ENCODE results near the gene CCDC150.

DNA sequence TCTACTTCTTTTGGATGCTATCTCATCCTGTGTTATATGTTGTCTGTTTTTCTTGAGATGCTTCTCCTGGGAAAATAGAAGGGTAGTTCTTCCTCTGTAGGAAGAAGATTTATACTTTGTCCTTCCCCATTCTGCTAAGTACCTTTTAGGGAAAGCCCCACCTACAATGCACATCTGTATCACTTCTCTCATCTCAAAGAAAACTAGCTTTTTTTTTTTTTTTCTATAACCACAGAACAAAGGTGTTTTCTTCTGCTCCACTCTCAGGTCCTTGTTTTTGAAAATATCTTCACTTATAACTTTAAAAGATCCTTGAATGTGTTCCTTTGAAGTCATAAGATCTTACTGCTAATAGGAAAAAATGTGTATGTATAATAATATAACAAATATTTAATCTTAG, 30.8 kb downstream of the CCDC150 start:
- TF ChIP-seq, protein P1, sequence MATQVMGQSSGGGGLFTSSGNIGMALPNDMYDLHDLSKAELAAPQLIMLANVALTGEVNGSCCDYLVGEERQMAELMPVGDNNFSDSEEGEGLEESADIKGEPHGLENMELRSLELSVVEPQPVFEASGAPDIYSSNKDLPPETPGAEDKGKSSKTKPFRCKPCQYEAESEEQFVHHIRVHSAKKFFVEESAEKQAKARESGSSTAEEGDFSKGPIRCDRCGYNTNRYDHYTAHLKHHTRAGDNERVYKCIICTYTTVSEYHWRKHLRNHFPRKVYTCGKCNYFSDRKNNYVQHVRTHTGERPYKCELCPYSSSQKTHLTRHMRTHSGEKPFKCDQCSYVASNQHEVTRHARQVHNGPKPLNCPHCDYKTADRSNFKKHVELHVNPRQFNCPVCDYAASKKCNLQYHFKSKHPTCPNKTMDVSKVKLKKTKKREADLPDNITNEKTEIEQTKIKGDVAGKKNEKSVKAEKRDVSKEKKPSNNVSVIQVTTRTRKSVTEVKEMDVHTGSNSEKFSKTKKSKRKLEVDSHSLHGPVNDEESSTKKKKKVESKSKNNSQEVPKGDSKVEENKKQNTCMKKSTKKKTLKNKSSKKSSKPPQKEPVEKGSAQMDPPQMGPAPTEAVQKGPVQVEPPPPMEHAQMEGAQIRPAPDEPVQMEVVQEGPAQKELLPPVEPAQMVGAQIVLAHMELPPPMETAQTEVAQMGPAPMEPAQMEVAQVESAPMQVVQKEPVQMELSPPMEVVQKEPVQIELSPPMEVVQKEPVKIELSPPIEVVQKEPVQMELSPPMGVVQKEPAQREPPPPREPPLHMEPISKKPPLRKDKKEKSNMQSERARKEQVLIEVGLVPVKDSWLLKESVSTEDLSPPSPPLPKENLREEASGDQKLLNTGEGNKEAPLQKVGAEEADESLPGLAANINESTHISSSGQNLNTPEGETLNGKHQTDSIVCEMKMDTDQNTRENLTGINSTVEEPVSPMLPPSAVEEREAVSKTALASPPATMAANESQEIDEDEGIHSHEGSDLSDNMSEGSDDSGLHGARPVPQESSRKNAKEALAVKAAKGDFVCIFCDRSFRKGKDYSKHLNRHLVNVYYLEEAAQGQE (IDR thresholded peaks at IDR 0.05; ENCODE audit: insufficient read depth in 1 of 2, low read depth in 2 of 2, low read length in 2 of 2), result no peak
- TF ChIP-seq POLR2AphosphoS5 (IDR thresholded peaks at IDR 0.05; ENCODE audit: low read depth, low read length) (no peak), TAF1 (IDR thresholded peaks at IDR 0.05; ENCODE audit: borderline replicate concordance, insufficient read depth, low read length) (no peak), SIN3A (IDR thresholded peaks at IDR 0.05; ENCODE audit: borderline replicate concordance, insufficient read depth, low read length) (no peak)

Measured in PFSK-1 (cell line).